Lung (tissue), 12 donors: ENCODE data around the gene FBN1. TPM values are rescaled to one million over a fixed set of nuclear protein-coding genes. Genes with fewer than 3 reads are reported as not detected.
A peak's percentile ranks its signal among the peaks of the same experiment; 100 is the strongest.

Experiments
- ATAC-seq: fragments of 200-7000 bp; cut with Tn5 transposase; one replicate; pipeline ENCODE4 v1.9.1; 2020; ENCODE audit warnings: moderate number of reproducible peaks; ENCODE audit not compliant: insufficient read depth, low FRiP score
- DNase-seq, 3 donors: peaks; one replicate each; pipeline ENCODE4 v3.0.0-alpha.2; 2013 to 2017
- H3K27ac ChIP-seq, 2 donors: one replicate each; pipeline ENCODE4 v1.5.1; 2013; ENCODE audit warnings: mild to moderate bottlenecking in 2 of 2, moderate library complexity in 2 of 2, control low read depth in 1 of 2, inconsistent platforms in 1 of 2, low read depth in 1 of 2, low read length in 1 of 2
- H3K27me3 ChIP-seq, 3 donors: one replicate each; pipeline ENCODE4 v1.5.1; 2013; ENCODE audit warnings: low read length in 2 of 3; ENCODE audit not compliant: control insufficient read depth in 3 of 3, insufficient read depth in 3 of 3
- H3K36me3 ChIP-seq, 4 donors: one replicate each; pipeline ENCODE4 v1.5.1; 2013; ENCODE audit warnings: low read length in 4 of 4, mild to moderate bottlenecking in 1 of 4, moderate library complexity in 1 of 4; ENCODE audit not compliant: control insufficient read depth in 4 of 4, insufficient read depth in 4 of 4
- H3K4me1 ChIP-seq, 5 donors: one replicate each; pipeline ENCODE4 v1.5.1; 2013; ENCODE audit warnings: low read length in 5 of 5, mild to moderate bottlenecking in 2 of 5, moderate library complexity in 1 of 5; ENCODE audit not compliant: control insufficient read depth in 5 of 5, insufficient read depth in 5 of 5
- H3K4me3 ChIP-seq: one replicate; pipeline ENCODE4 v1.5.1; 2013; ENCODE audit warnings: mild to moderate bottlenecking, control low read depth, moderate library complexity
- H3K9ac ChIP-seq, 2 donors: one replicate each; pipeline ENCODE4 v1.5.1; 2013; ENCODE audit warnings: low read length in 2 of 2, control low read depth in 1 of 2; ENCODE audit not compliant: insufficient read depth in 1 of 2
- H3K9me3 ChIP-seq, 4 donors: one replicate each; pipeline ENCODE4 v1.5.1; 2013; ENCODE audit warnings: low read length in 3 of 4, mild to moderate bottlenecking in 1 of 4, moderate library complexity in 1 of 4; ENCODE audit not compliant: control insufficient read depth in 4 of 4, insufficient read depth in 3 of 4
- WGBS, 2 donors: extraction: QIAGEN DNeasy Blood & Tissue Kit; methylation state at CpG; one replicate each; pipeline ENCODE4 v1.1.7; 2013; 5-methylcytosine and 5-hydroxymethylcytosine counted together
- polyA plus RNA-seq, 2 donors: library from polyadenylated mRNA; stranded (reverse); fragments of 200-250 nt; gene quantifications; one replicate each; pipeline ENCODE4 v1.2.1, GENCODE V29; 2013
- total RNA-seq, 2 donors: library from RNA; depleted of rRNA in 1 of 2; stranded (reverse); fragments of >200 nt in 1 of 2; gene quantifications; one replicate each; pipeline ENCODE4 v1.2.1, GENCODE V29; 2014 to 2021
- TF ChIP-seq, protein P1 (sequence below): IDR thresholded peaks from 2 replicates; pipeline ENCODE4 v1.5.1; 2012; ENCODE audit warnings: mild to moderate bottlenecking; ENCODE audit errors: control extremely low read depth, extremely low read depth
- donor health status: control.
- donor health status: control.
- donor health status: Bipolar disorder and iron deficiency.
- donor health status: healthy.
- donor health status: DM: yes; HTN: yes; CAD: no.

Gene FBN1
- total and polyA plus RNA-seq, 4 donors: 6.0 to 170 (median 60.8) TPM

DNA sequence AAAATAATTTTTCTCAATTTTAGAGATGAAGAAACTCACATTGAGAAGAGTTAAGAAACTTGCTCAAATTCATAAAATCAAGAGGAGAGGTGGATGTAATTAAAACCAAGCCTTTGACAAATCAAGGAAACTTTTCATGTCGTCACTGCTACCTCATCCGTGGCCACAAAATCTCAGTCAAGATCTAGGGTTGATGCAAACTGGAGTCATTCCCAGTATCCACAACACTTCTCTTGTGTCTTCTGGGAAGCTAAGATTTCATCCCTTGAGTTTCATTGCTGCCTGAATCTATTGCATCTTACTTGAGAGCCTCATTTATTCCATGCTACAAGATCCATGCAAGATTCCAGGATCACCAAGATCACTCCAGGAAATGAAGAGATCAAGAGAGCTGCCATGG, 5.4 kb upstream of the FBN1 start:
- H3K4me1 ChIP-seq: peaks cover 0 to 10% (median 0%) of the 10 kb centered on the region in 5 donors
- ATAC-seq (no peak), DNase-seq (no peak)
- H3K9ac ChIP-seq: no peak overlapping the region
- no peak overlapping the region for H3K27ac ChIP-seq
- peaks cover 0 to 5% (median 0%) of the 10 kb centered on the region in 4 donors for H3K9me3 ChIP-seq
- no peak overlapping the region for H3K4me3 ChIP-seq
- WGBS, 2 donors: 94 to 96% methylated on average over 2 of the region's 2 CpGs
- no peaks in the 10 kb centered on the region for H3K36me3 ChIP-seq
- TF ChIP-seq, protein P1, sequence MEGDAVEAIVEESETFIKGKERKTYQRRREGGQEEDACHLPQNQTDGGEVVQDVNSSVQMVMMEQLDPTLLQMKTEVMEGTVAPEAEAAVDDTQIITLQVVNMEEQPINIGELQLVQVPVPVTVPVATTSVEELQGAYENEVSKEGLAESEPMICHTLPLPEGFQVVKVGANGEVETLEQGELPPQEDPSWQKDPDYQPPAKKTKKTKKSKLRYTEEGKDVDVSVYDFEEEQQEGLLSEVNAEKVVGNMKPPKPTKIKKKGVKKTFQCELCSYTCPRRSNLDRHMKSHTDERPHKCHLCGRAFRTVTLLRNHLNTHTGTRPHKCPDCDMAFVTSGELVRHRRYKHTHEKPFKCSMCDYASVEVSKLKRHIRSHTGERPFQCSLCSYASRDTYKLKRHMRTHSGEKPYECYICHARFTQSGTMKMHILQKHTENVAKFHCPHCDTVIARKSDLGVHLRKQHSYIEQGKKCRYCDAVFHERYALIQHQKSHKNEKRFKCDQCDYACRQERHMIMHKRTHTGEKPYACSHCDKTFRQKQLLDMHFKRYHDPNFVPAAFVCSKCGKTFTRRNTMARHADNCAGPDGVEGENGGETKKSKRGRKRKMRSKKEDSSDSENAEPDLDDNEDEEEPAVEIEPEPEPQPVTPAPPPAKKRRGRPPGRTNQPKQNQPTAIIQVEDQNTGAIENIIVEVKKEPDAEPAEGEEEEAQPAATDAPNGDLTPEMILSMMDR: no peak
- H3K27me3 ChIP-seq: peaks cover 0 to 2% (median 0%) of the 10 kb centered on the region in 3 donors

DNA sequence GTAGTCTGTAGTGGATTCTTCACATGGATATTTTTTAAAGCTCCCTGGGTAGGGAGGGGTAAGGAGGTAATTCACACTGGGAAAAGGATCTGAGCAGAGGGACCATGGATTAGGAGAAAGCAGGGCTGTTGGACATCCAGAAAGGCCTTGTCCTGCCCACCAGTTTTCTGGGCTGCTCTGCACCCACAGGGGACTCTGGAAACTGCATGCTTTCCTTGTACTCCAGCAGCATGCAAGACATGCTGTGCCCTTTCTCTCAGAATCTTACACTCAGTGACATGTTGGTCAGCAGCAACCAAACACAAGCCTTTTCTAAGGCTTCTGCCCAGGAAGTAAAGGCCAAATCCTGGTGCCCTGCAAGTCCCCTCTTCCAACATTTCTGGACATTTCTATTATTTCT, 2.5 kb upstream of the FBN1 start:
- ATAC-seq (no peak), DNase-seq (peak; percentile 48 to 65 (median 58))
- Histone ChIP-seq H3K27me3 (peaks cover 0 to 14% (median 0%) of the 10 kb centered on the region in 3 donors), H3K36me3 (peaks cover 0 to under 1% (median 0%) of the 10 kb centered on the region in 4 donors), H3K27ac (no peak overlapping the region), H3K4me1 (peaks cover 0 to 21% (median 4%) of the 10 kb centered on the region in 5 donors), H3K9ac (no peak overlapping the region), H3K9me3 (no peaks in the 10 kb centered on the region), H3K4me3 (no peak overlapping the region)
- TF ChIP-seq, protein P1: no peak

DNA sequence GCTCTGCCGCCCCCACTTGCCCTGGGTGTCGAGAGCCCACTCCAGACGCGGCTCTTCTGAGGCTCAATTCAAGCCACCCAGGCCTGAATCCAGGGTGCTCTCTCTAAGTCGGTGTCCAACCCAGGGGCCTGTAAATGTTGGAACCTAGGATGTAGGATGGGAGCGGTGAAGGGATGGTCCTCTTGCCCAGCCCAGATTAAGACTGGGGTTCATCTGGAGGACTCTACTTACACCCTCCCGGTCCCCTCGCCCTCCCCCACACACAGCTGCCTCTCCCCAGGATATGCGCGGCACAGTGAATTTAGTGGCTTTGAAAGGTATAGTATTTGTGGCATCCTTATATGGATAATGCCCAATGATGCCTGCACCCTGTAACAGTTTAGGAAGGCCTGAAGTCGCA, 822 bp upstream of the FBN1 start:
- WGBS, 2 donors: 46 to 50% methylated on average over 11 of the region's 11 CpGs
- Histone ChIP-seq H3K27ac (peak overlapping the region in 1 of 2 donors; percentile 65), H3K4me3 (no peak overlapping the region), H3K4me1 (peaks cover 0 to 24% (median 4%) of the 10 kb centered on the region in 5 donors), H3K27me3 (peaks cover 0 to 14% (median 0%) of the 10 kb centered on the region in 3 donors), H3K9me3 (no peaks in the 10 kb centered on the region), H3K9ac (peak overlapping the region in 1 of 2 donors; percentile 79), H3K36me3 (peaks cover 0 to 6% (median 0%) of the 10 kb centered on the region in 4 donors)
- TF ChIP-seq, protein P1: no peak
- peak in 1 of 3 donors; percentile 22 for DNase-seq
- no peak for ATAC-seq
